A673 (cell line): ENCODE measurements around the gene GLCCI1. TPM values are rescaled to one million over a fixed set of nuclear protein-coding genes. Genes with fewer than 3 reads are reported as not detected.
"Not testable (repeated sequence)": the region's sequence is repeated elsewhere in the genome, so short reads cannot be mapped to it uniquely, and the experiment has no call there.

ENCODE experiments used
- BruUV-seq: library from RNA; stranded (reverse); fragments of 400-500 nt; replicated peaks from 2 replicates; lab custom pipeline; 2021; lab: Mats Ljungman, UMichigan
- CTCF ChIA-PET: fragments of 300-600 bp; sonication (Branson Sonifier 250); formaldehyde crosslinking; loops from one replicate; lab custom pipeline; 2022; ENCODE audit warnings: antibody characterized with exemption; lab: Charles Lee
- POLR2A ChIA-PET: fragments of 300-600 bp; sonication (Branson Sonifier 250); formaldehyde crosslinking; loops from one replicate; lab custom pipeline; 2022; ENCODE audit warnings: antibody characterized with exemption; ENCODE audit not compliant: low non-redundant PET; lab: Charles Lee
- DNase-seq: peaks from one replicate; pipeline ENCODE4 v3.0.0-alpha.2; 2015; ENCODE audit warnings: low spot score
- H3K27ac ChIP-seq: fragments of 200-600 bp; sonication (generic); 2 replicates; pipeline ENCODE4 v1.5.1; 2016; ENCODE audit warnings: mixed run types, low read depth, mild to moderate bottlenecking, mixed read lengths, antibody characterized with exemption, low read length; ENCODE audit not compliant: poor library complexity, severe bottlenecking
- H3K27me3 ChIP-seq: fragments of 200-600 bp; sonication (generic); replicated peaks from 2 replicates; pipeline ENCODE4 v1.6.1; 2017; ENCODE audit warnings: mixed run types, low read depth, mild to moderate bottlenecking, mixed read lengths, antibody characterized with exemption, low read length; ENCODE audit not compliant: insufficient read depth, poor library complexity
- H3K36me3 ChIP-seq: fragments of 200-600 bp; sonication (generic); 2 replicates; pipeline ENCODE4 v1.6.1; 2016; ENCODE audit warnings: mixed run types, mild to moderate bottlenecking, mixed read lengths, antibody characterized with exemption, low read length; ENCODE audit not compliant: insufficient read depth, poor library complexity, severe bottlenecking
- H3K4me1 ChIP-seq: fragments of 200-600 bp; sonication (generic); 2 replicates; pipeline ENCODE4 v1.6.1; 2017; ENCODE audit warnings: mixed run types, mild to moderate bottlenecking, mixed read lengths, antibody characterized with exemption, low read length; ENCODE audit not compliant: insufficient read depth, poor library complexity, severe bottlenecking
- H3K4me3 ChIP-seq: fragments of 200-600 bp; sonication (generic); 2 replicates; pipeline ENCODE4 v1.5.1; 2016; ENCODE audit warnings: low read depth, mixed run types, mild to moderate bottlenecking, mixed read lengths, low read length; ENCODE audit not compliant: poor library complexity, severe bottlenecking
- H3K9me3 ChIP-seq: fragments of 200-600 bp; sonication (generic); 2 replicates; pipeline ENCODE4 v1.6.1; 2016; ENCODE audit warnings: mixed run types, low read depth, mild to moderate bottlenecking, mixed read lengths, antibody characterized with exemption, low read length; ENCODE audit not compliant: poor library complexity, severe bottlenecking
- EZH2 ChIP-seq: fragments of 200-600 bp; sonication (generic); IDR thresholded peaks from 2 replicates; pipeline ENCODE4 v1.6.1; 2017; ENCODE audit warnings: borderline replicate concordance, low read depth, mild to moderate bottlenecking, mixed read lengths, antibody characterized with exemption, low read length; ENCODE audit not compliant: poor library complexity, severe bottlenecking
- intact Hi-C: fragments of 100-400 bp; cut with micrococcal nuclease; formaldehyde crosslinking; loops from one replicate; pipeline ENCODE4 v1.10.0; 2022; ENCODE audit not compliant: unreplicated experiment
- total RNA-seq: library from RNA; stranded (reverse); gene quantifications from 2 replicates; pipeline ENCODE4 v1.2.3, GENCODE V29; 2021
- TF ChIP-seq, protein P1 (sequence below): fragments of 300-800, 200-600 bp; sonication (generic); conservative IDR thresholded peaks from 2 replicates; pipeline ENCODE4 v1.5.1; 2017; ENCODE audit warnings: low read depth, mild to moderate bottlenecking, antibody characterized with exemption, low read length, moderate library complexity, mixed read lengths

Gene GLCCI1
- total RNA-seq, 1 experiment from 2014 or later, result 6.9 TPM

- no peaks in the 10 kb centered on the region for H3K27me3 ChIP-seq
- no peak overlapping the region for H3K27ac ChIP-seq
- no peaks in the 10 kb centered on the region for H3K9me3 ChIP-seq
- intact Hi-C loops, result no loop called here
- DNase-seq, result no peak
- CTCF ChIA-PET, result no interaction called here
- BruUV-seq, result no TSS peak
- no peaks in the 10 kb centered on the region for H3K36me3 ChIP-seq
- H3K4me3 ChIP-seq, result no peak overlapping the region
- POLR2A ChIA-PET, result no interaction called here
- no peaks in the 10 kb centered on the region for H3K4me1 ChIP-seq
- TF ChIP-seq EZH2, result no peak
- TF ChIP-seq, protein P1, sequence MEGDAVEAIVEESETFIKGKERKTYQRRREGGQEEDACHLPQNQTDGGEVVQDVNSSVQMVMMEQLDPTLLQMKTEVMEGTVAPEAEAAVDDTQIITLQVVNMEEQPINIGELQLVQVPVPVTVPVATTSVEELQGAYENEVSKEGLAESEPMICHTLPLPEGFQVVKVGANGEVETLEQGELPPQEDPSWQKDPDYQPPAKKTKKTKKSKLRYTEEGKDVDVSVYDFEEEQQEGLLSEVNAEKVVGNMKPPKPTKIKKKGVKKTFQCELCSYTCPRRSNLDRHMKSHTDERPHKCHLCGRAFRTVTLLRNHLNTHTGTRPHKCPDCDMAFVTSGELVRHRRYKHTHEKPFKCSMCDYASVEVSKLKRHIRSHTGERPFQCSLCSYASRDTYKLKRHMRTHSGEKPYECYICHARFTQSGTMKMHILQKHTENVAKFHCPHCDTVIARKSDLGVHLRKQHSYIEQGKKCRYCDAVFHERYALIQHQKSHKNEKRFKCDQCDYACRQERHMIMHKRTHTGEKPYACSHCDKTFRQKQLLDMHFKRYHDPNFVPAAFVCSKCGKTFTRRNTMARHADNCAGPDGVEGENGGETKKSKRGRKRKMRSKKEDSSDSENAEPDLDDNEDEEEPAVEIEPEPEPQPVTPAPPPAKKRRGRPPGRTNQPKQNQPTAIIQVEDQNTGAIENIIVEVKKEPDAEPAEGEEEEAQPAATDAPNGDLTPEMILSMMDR, result no peak
These were observed 123.5 kb downstream of the GLCCI1 start for GRCh38 chr7:8092140-8092539.

GRCh38 chr7:8094164-8095140 lies 125.9 kb downstream of the GLCCI1 start:
- Histone ChIP-seq H3K27ac (no peak overlapping the region), H3K9me3 (no peaks in the 10 kb centered on the region), H3K4me3 (no peak overlapping the region), H3K27me3 (no peaks in the 10 kb centered on the region), H3K36me3 (no peaks in the 10 kb centered on the region), H3K4me1 (no peaks in the 10 kb centered on the region)
- intact Hi-C loops, result no loop called here
- ChIA-PET CTCF (no interaction called here), POLR2A (no interaction called here)
- TF ChIP-seq, protein P1, result no peak
- no peak for TF ChIP-seq EZH2
- no peak for DNase-seq
- BruUV-seq, result no TSS peak

DNA sequence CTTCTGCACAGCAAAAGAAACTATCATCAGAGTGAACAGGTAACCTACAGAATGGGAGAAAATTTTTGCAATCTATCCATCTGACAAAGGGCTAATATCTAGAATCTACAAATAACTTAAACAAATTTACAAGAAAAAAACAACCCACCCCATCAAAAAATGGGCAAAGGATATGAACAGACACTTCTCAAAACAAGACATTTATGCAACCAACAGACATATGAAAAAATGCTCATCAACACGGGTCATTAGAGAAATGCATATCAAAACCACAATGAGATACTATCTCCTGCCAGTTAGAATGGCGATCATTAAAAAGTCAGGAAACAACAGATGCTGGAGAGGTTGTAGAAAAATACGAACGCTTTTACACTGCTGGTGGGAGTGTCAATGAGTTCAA lies 132.7 kb downstream of the GLCCI1 start:
- DNase-seq, H3K36me3 ChIP-seq, intact Hi-C loops, H3K4me3 ChIP-seq, POLR2A ChIA-PET, H3K27me3 ChIP-seq, H3K4me1 ChIP-seq, BruUV-seq, H3K27ac ChIP-seq, CTCF ChIA-PET, H3K9me3 ChIP-seq: not testable (repeated sequence)
